Mucosa of descending colon (tissue), 3 donors: ENCODE results near the gene ANTXR2. TPM values are rescaled to one million over a fixed set of nuclear protein-coding genes. Genes with fewer than 3 reads are reported as not detected.

ENCODE experiments used
- ATAC-seq: fragments of 200-7000 bp; cut with Tn5 transposase; one replicate; pipeline ENCODE4 v1.9.1; 2020; ENCODE audit warnings: mild to moderate bottlenecking, moderate library complexity
- DNase-seq, 3 donors: peaks; one replicate each; pipeline ENCODE4 v3.0.0-alpha.2; 2020
- H3K36me3 ChIP-seq: fragments of 200-600 bp; one replicate; pipeline ENCODE4 v1.8.0; 2021; ENCODE audit warnings: low read depth, mild to moderate bottlenecking
- H3K4me1 ChIP-seq: fragments of 200-600 bp; one replicate; pipeline ENCODE4 v1.8.0; 2021; ENCODE audit warnings: low read depth, mild to moderate bottlenecking
- H3K4me3 ChIP-seq: fragments of 200-600 bp; one replicate; pipeline ENCODE4 v1.8.0; 2021; ENCODE audit warnings: mild to moderate bottlenecking
- H3K9me3 ChIP-seq: fragments of 200-600 bp; one replicate; pipeline ENCODE4 v1.8.0; 2021; ENCODE audit warnings: mild to moderate bottlenecking
- CTCF ChIP-seq: fragments of 200-600 bp; IDR thresholded peaks from one replicate; pipeline ENCODE4 v1.8.0; 2022; ENCODE audit warnings: antibody characterized with exemption, mild to moderate bottlenecking
- intact Hi-C, 2 donors: fragments of 100-400 bp; cut with DNase I in 1 of 2; cut with micrococcal nuclease in 1 of 2; formaldehyde crosslinking; loops; one replicate each; pipeline versions ENCODE4 v1.11.0 to v1.11.1; 2022; cut with DNase I, micrococcal nuclease
- total RNA-seq, 3 donors: library from RNA; stranded (reverse); fragmentation: NEBNext Ultra II Directional in 2 of 3; extraction: Animal tissue kit (Norgen Biotek cat#: 25700) in 2 of 3; gene quantifications; one replicate each; pipeline versions ENCODE4 v1.2.1 to v1.2.4, GENCODE V29; 2021 to 2023
- donor health status: DM: no; HTN: no; CAD: no; lungs with moderate emphysema.
- donor health status: DM: no; HTN: no; CAD: no.
- donor health status: DM: no; HTN: yes; CAD: no.

ANTXR2 gene
- total RNA-seq, 3 donors from 2014 or later, result 83.2 to 276 (median 120) TPM

- H3K9me3 ChIP-seq, result no peaks in the 10 kb centered on the region
- no peaks in the 10 kb centered on the region for H3K4me1 ChIP-seq
- intact Hi-C loops, result no loop called here
- H3K4me3 ChIP-seq, result no peak overlapping the region
- ATAC-seq (no peak), DNase-seq (no peak)
- H3K36me3 ChIP-seq, result peaks cover 5% of the 10 kb centered on the region
- no peak for TF ChIP-seq CTCF
Measured at GRCh38 chr4:80029364-80029763, 43.7 kb downstream of the ANTXR2 start.

GRCh38 chr4:80027611-80028010 lies 45.4 kb downstream of the ANTXR2 start:
- Histone ChIP-seq H3K4me1 (no peaks in the 10 kb centered on the region), H3K36me3 (peaks cover 5% of the 10 kb centered on the region), H3K4me3 (no peak overlapping the region), H3K9me3 (no peaks in the 10 kb centered on the region)
- no peak for DNase-seq
- ATAC-seq, result no peak
- TF ChIP-seq CTCF, result no peak
- intact Hi-C loops, result no loop called here

- intact Hi-C loops, result no loop called here
- Histone ChIP-seq H3K36me3 (peaks cover 2% of the 10 kb centered on the region), H3K9me3 (no peaks in the 10 kb centered on the region), H3K4me1 (no peaks in the 10 kb centered on the region), H3K4me3 (no peak overlapping the region)
- no peak for ATAC-seq
- no peak for DNase-seq
- TF ChIP-seq CTCF, result no peak
Measured at GRCh38 chr4:80026100-80026499, 46.9 kb downstream of the ANTXR2 start.

GRCh38 chr4:80024335-80024734 lies 48.7 kb downstream of the ANTXR2 start:
- Histone ChIP-seq H3K4me3 (no peak overlapping the region), H3K36me3 (no peaks in the 10 kb centered on the region), H3K9me3 (no peaks in the 10 kb centered on the region), H3K4me1 (no peaks in the 10 kb centered on the region)
- DNase-seq, result no peak
- intact Hi-C loops, result no loop called here
- ATAC-seq, result no peak
- no peak for TF ChIP-seq CTCF

GRCh38 chr4:80022282-80022681 lies 50.7 kb downstream of the ANTXR2 start:
- intact Hi-C loops, result no loop called here
- no peaks in the 10 kb centered on the region for H3K4me1 ChIP-seq

More at GRCh38 chr4:80022282-80022681, 50.7 kb downstream of the ANTXR2 start:
- DNase-seq, result no peak
- no peak for ATAC-seq
- Histone ChIP-seq H3K9me3 (no peaks in the 10 kb centered on the region), H3K4me3 (no peak overlapping the region), H3K36me3 (no peaks in the 10 kb centered on the region)
- no peak for TF ChIP-seq CTCF
